Measurements from ENCODE around the gene GSK3A. TPM values are rescaled to one million over a fixed set of nuclear protein-coding genes. Genes with fewer than 3 reads are reported as not detected.

Gene GSK3A
- total RNA-seq, 1 experiment from 2014 or later, result 58.8 TPM

DNA sequence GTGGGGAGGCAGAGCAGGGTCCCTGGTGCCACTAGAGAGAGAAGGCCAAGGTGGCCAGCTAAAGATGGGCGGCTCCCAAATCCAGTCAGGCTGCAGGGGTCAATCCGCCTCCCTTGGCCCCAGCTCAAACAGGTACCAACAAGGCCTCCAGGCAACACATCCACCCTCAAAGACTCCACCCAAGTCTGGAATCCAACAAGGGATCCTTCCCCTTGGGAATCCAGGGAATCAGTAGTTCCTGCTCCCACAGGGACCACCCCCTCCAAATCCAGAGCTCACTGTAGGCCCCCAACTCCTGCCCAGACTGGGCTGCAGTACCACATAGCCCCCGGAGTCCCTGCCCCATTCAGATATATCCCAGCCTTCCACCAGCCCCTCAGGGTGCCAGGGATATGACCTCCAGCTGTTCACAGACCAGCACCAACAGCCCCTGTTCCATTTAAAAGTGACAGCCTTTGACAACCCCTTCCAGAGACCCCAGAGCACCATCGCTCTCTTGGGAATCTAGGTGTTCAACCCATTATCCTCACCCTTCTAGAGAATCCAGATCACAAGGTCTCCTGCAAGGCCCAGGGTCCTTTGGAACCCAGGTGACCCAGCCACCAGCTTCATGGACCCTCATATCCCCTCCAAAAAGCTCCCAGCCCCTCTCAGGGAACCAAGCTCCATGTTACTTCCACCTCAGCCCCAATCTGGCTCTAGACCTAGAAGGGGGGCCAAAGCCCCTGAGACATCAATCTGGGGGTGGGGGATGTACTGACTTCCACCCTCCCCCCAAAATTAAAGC is 9.4 kb upstream of the GSK3A start:
- intact Hi-C loops (cut with micrococcal nuclease; ENCODE audit: unreplicated experiment), result no loop called here
- no TSS peak for BruUV-seq (replicated peaks)
- H3K9me3 Mint-ChIP-seq (ENCODE audit: low read depth, unreplicated experiment), result no peaks in the 10 kb centered on the region
- TF ChIP-seq, protein P1, sequence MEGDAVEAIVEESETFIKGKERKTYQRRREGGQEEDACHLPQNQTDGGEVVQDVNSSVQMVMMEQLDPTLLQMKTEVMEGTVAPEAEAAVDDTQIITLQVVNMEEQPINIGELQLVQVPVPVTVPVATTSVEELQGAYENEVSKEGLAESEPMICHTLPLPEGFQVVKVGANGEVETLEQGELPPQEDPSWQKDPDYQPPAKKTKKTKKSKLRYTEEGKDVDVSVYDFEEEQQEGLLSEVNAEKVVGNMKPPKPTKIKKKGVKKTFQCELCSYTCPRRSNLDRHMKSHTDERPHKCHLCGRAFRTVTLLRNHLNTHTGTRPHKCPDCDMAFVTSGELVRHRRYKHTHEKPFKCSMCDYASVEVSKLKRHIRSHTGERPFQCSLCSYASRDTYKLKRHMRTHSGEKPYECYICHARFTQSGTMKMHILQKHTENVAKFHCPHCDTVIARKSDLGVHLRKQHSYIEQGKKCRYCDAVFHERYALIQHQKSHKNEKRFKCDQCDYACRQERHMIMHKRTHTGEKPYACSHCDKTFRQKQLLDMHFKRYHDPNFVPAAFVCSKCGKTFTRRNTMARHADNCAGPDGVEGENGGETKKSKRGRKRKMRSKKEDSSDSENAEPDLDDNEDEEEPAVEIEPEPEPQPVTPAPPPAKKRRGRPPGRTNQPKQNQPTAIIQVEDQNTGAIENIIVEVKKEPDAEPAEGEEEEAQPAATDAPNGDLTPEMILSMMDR (IDR thresholded peaks at IDR 0.05; ENCODE audit: unreplicated experiment), result no peak
- no peak for DNase-seq
- H3K36me3 Mint-ChIP-seq (ENCODE audit: insufficient read depth, unreplicated experiment), result peaks cover 79% of the 10 kb centered on the region
- CTCF ChIA-PET, result interaction anchor here (0.6 to 1.4 kb wide), 4 partner anchors 9 to 130 kb away, joined by 3 to 5 read pairs (median 4); no protein-coding TSS in a partner anchor
- peak overlapping the region; percentile 92 for H3K27ac Mint-ChIP-seq (ENCODE audit: unreplicated experiment)
- peaks cover 33% of the 10 kb centered on the region for H3K4me1 Mint-ChIP-seq (ENCODE audit: low read depth, unreplicated experiment)
- peak overlapping the region; percentile 92 for H3K4me3 Mint-ChIP-seq (ENCODE audit: low read depth, unreplicated experiment)
- H3K27me3 Mint-ChIP-seq (ENCODE audit: unreplicated experiment), result no peaks in the 10 kb centered on the region

DNA sequence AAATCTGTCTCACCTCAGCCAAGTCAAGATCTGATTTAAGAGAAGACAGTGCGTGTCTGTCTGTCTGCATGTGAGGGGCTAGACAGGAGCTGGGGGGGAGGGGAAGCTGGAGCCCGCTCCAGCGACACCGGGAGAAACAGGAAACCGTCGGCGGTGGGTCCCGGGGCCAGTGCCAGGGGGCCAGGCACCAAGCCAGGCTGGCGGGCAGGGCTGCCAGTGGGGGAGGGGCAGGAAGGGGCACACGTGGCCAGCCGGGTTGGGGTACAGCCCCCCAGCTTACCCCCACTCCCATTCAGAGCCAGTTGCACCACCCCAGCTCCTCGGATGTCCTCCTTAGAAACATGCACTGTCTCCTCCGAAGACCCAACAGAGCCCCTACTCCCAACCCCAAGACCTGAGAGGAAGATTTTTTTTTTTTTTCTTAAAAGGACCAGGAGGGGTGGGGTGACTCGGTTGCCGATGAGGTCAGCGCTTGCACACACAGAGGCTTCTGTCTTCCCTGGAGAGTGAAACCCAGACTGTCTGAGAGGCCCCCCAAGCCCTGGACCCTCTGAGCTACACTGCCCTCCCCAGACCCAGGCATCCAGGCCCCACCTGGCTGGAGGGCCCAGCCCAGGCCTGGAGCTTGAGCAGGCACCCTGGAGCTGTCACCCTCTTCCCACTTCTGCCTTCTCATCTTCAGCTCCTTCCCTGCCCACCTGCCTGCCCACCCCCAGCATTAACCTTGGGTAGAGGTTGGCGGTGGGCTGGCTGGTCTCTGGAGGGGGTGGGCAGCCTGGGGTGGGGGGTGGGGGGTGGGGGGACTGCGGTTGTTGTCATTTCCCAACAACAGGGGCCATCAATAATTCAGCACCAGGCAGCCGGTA is 8.5 kb upstream of the GSK3A start:
- Mint-ChIP-seq H3K4me3 (ENCODE audit: low read depth, unreplicated experiment) (peak overlapping the region; percentile 92), H3K9me3 (ENCODE audit: low read depth, unreplicated experiment) (no peaks in the 10 kb centered on the region), H3K4me1 (ENCODE audit: low read depth, unreplicated experiment) (peaks cover 33% of the 10 kb centered on the region), H3K27ac (ENCODE audit: unreplicated experiment) (peak overlapping the region; percentile 92), H3K36me3 (ENCODE audit: insufficient read depth, unreplicated experiment) (peaks cover 84% of the 10 kb centered on the region), H3K27me3 (ENCODE audit: unreplicated experiment) (no peaks in the 10 kb centered on the region)
- DNase-seq, result no peak
- CTCF ChIA-PET, result interaction anchor here (0.7 kb wide), 2 partner anchors 27 to 130 kb away, joined by 3 read pairs; no protein-coding TSS in a partner anchor
- TSS peak; percentile 3 for BruUV-seq (replicated peaks)
- intact Hi-C loops (cut with micrococcal nuclease; ENCODE audit: unreplicated experiment), result no loop called here
- TF ChIP-seq, protein P1 (IDR thresholded peaks at IDR 0.05; ENCODE audit: unreplicated experiment), result no peak

DNA sequence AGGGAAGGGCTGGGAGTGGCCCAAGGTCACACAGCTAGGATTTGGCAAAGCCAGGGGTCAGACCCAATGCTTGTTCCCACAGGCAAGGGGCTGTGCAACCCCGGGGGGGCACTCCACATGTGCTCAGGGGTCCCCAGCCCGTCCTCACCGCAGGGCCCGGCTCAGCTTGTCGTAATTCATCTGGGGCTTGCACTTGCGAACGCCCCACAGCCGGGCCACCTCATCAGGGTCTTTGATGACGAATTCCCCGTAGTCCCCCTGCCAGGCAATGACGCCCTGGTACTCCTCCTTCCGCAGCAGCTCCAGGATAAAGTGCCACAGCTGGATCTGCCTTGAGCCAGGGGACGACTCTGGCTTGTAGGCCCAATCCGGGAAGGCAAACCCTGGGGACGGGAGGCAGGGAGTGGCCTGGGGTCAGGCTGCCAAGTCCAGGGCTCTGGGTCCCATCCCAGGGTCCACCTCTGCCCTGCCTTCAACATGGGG is 7.8 kb upstream of the GSK3A start:
- H3K27ac Mint-ChIP-seq (ENCODE audit: unreplicated experiment), result no peak overlapping the region
- BruUV-seq (replicated peaks), result no TSS peak
- peaks cover 80% of the 10 kb centered on the region for H3K36me3 Mint-ChIP-seq (ENCODE audit: insufficient read depth, unreplicated experiment)
- no peaks in the 10 kb centered on the region for H3K9me3 Mint-ChIP-seq (ENCODE audit: low read depth, unreplicated experiment)
- no peak for DNase-seq
- no peak overlapping the region for H3K4me3 Mint-ChIP-seq (ENCODE audit: low read depth, unreplicated experiment)
- H3K4me1 Mint-ChIP-seq (ENCODE audit: low read depth, unreplicated experiment), result peaks cover 35% of the 10 kb centered on the region
- no peaks in the 10 kb centered on the region for H3K27me3 Mint-ChIP-seq (ENCODE audit: unreplicated experiment)
- TF ChIP-seq, protein P1 (IDR thresholded peaks at IDR 0.05; ENCODE audit: unreplicated experiment), result no peak
- CTCF ChIA-PET, result no interaction called here
- intact Hi-C loops (cut with micrococcal nuclease; ENCODE audit: unreplicated experiment), result no loop called here

DNA sequence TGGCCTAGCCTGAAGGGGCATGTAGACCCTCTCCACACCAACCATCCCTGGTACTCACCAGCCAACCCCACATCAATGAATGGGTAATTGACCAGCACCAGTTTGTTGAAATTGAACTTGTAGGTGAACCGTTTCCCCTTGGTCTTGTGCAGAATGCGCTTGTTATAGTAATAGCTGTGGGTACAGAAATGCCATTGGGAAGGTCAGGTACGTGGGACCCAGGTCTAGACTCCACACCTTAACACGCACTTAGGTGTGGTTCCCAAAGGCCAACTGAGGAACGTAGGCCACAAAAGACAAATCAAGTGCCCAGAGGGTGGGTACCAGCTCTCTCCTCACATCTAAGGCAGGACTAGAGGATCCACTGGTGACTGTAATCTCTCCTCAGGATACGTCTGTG is 7.4 kb upstream of the GSK3A start:
- peaks cover 80% of the 10 kb centered on the region for H3K36me3 Mint-ChIP-seq (ENCODE audit: insufficient read depth, unreplicated experiment)
- no peak for DNase-seq
- TF ChIP-seq, protein P1 (IDR thresholded peaks at IDR 0.05; ENCODE audit: unreplicated experiment), result no peak
- no peaks in the 10 kb centered on the region for H3K27me3 Mint-ChIP-seq (ENCODE audit: unreplicated experiment)
- intact Hi-C loops (cut with micrococcal nuclease; ENCODE audit: unreplicated experiment), result no loop called here
- H3K9me3 Mint-ChIP-seq (ENCODE audit: low read depth, unreplicated experiment), result no peaks in the 10 kb centered on the region
- CTCF ChIA-PET, result no interaction called here
- H3K27ac Mint-ChIP-seq (ENCODE audit: unreplicated experiment), result no peak overlapping the region
- peaks cover 39% of the 10 kb centered on the region for H3K4me1 Mint-ChIP-seq (ENCODE audit: low read depth, unreplicated experiment)
- no TSS peak for BruUV-seq (replicated peaks)
- no peak overlapping the region for H3K4me3 Mint-ChIP-seq (ENCODE audit: low read depth, unreplicated experiment)

All from Calu3 (cell line).